HG03103 (cell line): ENCODE data around the gene HPF1.
"Not testable (repeated sequence)": the region's sequence is repeated elsewhere in the genome, so short reads cannot be mapped to it uniquely, and the experiment has no call there.

ENCODE experiments used
- ATAC-seq: cut with Tn5 transposase; IDR thresholded peaks from one replicate; pipeline ENCODE4 v1.9.1; 2021; ENCODE audit warnings: low read depth; ENCODE audit not compliant: unreplicated experiment

HPF1 gene

DNA sequence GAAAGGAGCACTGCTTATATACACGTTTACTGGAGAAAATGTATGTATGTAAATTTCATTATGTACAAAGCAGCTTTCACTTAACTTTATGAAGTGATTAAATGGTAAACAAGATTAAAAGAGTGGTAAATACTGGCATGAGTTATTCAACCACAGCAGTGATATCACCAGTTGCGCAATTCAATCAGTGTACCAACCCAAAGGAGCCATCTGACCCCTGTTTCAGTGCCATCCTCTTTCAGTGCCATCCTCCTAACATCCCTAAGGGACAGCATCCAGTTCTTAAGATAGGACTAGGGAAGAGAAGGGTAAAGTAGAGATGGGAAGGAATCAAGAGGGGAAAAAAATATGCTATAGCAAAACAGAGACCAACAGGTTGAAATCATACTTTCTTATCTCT is 16.2 kb downstream of the HPF1 start:
- no peak for ATAC-seq

- ATAC-seq = not testable (repeated sequence)
These were observed 19.1 kb downstream of the HPF1 start for GRCh38 chr4:169738604-169739003.

DNA sequence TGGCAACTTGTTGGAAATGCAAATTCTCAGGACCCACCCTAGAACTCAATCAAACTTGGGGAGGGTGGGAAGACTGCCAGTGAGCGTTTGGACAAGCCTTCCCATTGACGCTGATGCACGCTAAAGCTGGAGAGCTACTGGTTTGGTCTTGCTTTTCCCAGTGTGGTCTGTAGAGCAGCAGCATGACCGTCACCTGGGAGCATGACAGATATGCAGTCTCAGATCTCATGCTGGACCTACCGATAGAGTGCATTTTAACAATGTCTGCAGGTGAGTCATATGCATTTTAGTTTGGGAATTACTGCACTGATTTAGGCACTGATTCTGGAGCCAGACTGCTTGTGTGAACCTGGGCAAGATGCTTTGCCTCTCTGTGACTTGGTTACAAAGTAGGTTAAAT is 27.2 kb downstream of the HPF1 start:
- no peak for ATAC-seq

DNA sequence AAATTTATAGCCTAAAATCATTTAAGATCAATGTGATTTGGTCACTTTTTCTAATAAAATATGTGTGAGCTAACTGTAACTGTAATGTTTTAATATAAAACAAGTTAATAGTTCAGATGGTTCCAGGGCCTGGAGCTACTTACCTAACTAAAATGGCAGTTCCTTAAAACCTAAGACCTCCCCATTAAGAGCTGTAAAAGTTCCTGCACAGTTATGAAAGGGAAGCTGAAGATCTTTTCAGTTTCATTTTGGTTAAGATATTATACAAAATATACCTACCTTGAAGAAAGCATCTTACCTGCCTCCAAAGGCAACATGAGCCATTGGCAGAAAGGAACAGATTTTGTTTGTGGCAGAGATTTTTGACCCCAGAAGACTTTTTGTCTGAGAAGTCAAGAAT is 30.1 kb downstream of the HPF1 start:
- ATAC-seq = no peak

DNA sequence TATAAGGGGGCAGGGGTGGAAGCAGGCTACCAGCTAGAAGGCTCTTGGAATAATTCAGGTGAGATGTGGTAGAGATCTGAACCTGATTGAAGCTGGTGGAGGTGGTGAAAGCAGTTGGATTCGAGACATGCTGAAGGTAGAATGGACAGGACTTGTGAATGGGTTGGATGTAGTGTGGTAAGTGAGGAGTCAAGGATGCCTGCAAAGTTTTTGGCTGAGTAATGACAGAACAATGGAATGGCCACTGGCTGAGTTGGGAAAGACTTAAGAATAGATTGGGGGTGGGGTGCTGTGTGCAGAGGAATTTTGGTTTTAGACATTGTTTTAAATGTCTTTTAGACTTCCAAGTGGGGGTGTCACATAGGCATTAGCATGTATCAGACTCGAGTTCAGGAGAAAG is 33.5 kb downstream of the HPF1 start:
- ATAC-seq = no peak

GRCh38 chr4:169723207-169723965 is 34.4 kb downstream of the HPF1 start:
- ATAC-seq = no peak

DNA sequence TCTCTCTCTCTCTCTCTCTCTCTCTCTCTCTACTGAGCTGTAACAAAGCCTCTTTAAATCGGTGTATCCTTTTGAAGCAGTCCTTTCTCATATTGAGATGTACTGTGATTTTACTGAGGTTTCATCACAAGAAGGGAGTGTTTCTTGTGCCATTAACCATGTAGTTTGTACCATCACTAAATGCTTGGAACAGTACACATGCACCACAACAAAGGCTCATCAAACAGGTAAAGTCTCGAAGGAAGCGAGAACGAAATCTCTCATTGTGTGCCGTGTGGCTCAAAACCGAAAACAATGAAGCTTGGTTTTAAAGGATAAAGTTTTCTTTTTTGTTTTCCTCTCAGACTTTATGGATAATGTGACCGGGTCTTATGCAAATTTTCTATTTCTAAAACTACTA is 37.2 kb downstream of the HPF1 start:
- no peak for ATAC-seq

- ATAC-seq = no peak
These were observed 41.1 kb downstream of the HPF1 start for GRCh38 chr4:169716677-169717076.

DNA sequence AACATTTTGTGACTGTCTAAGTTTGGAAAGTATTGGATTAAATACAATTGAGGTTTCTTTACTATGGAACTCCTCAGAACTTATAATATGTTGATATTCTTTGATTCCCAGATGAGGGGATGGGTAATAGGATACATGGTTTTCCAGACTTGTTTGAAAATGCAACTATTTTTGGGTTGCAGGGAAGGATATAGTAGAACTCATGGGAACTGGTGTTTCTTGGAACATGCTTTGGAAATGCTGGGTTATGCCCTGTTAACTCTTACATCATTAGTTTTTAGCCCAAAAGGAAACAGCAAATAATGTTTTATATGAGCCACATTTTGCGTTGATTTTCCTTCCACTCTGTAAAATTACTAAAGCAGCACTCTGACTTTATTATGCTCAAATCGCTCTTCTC is 41.9 kb downstream of the HPF1 start:
- no peak for ATAC-seq

- no peak for ATAC-seq
These were observed 49.6 kb downstream of the HPF1 start for GRCh38 chr4:169707958-169708643.

DNA sequence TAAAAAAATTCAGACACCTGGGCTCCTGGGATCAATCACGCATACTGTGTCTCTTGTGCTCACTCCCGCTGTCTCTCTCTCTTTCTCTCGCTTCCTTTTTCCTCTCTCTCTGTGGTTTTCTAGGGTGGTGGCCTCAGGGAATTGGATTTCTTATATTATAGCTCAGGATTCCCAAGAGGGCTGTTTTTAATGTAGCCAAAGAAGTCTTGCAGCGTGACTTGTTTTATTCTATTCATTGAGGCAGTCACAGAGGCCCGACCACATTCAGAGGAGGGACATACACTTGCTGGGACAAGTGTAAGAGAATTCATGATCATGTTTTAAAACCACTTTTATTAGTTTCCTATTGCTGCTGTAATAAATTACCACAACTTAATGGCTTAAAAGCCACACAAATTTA is 59.4 kb downstream of the HPF1 start:
- ATAC-seq = no peak

DNA sequence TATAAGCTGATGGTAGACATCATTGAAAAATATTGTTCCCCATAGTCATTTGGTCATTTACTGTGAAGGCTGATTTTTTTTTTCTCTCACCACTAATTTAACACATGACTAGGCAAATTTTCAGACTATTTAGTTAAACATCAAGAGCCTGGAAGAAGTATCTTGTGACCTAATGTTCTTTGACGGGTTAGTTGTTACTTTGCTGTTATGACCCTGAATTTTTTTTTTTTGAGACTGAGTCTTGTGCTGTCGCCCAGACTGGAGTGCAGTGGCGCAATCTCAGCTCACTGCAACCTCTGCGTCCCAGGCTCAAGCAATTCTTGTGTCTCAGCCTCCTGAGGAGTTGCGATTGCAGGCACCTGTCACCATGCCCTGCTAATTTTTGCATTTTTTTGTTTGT is 67.0 kb downstream of the HPF1 start:
- ATAC-seq = no peak

DNA sequence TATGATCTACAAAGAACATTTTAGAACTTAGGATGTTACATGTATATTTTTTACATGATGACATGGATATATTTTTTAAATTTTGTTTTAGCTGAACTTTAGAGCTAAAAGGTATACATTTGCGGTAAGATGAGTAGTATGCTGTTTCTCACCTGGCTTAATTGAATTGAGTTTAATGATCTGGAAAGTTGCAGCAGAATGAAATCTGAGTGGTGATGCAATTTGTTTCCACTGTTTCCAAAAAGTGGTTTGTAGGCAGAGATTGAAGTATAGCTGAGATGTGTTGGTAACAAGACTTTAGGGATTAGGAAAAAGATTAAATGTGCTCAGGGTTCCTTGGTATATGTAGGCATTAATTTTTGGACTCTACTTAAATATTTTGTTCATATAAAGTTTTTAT is 68.1 kb downstream of the HPF1 start:
- no peak for ATAC-seq

DNA sequence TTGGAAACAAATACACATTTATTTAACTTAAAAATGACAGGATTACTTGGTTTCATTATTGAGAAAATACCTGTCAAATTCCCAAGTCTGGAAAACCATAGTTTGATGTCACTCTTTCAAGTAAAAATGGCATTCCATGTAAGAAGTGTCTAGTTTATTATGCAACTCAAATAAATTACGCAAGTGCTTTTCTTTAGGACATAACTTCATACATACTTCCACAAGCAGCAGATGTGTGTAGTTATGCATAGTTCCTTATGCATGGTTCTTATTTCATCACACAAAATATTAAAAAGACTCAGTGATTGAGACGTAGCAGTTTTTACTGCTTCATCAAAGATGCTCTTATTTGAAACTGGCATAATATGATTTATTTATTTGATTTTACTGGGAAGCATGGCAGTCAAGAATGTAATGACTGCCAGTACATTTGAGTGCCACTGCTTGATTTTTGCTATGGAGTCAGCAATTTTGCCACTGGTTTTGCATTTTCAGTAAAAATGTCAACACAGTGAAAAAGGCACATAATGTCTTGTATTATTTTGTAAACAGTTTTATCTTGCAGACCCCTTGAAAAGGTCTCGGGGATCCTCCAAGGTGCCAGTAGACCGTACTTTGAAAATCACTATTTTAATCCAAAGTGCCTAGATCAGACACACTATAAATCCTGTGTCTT is 75.2 kb downstream of the HPF1 start:
- ATAC-seq = no peak
